HG03139 (cell line): ENCODE measurements around the gene LAMA2.

Experiments used
- ATAC-seq: cut with Tn5 transposase; IDR thresholded peaks from one replicate; pipeline ENCODE4 v1.9.1; 2021; ENCODE audit not compliant: unreplicated experiment

LAMA2 gene

GRCh38 chr6:128882991-128883611 lies at the start of gene LAMA2:
Gene LAMA2, plus strand, starts transcription at chr6:128883138. Its CDS starts 108 bp downstream, at chr6:128883246.
- no peak for ATAC-seq

GRCh38 chr6:128836761-128837160 lies 46.2 kb upstream of the LAMA2 start:
- no peak for ATAC-seq

- no peak for ATAC-seq
Observed at GRCh38 chr6:128841518-128841917, 41.4 kb upstream of the LAMA2 start.

GRCh38 chr6:128844598-128844997 lies 38.3 kb upstream of the LAMA2 start:
- no peak for ATAC-seq

- no peak for ATAC-seq
Observed at GRCh38 chr6:128847431-128848210, 35.3 kb upstream of the LAMA2 start.

- ATAC-seq = no peak
Observed at GRCh38 chr6:128848212-128848935, 34.6 kb upstream of the LAMA2 start.

GRCh38 chr6:128855581-128856085 lies 27.3 kb upstream of the LAMA2 start:
- no peak for ATAC-seq

- ATAC-seq = no peak
Observed at GRCh38 chr6:128857806-128858205, 25.1 kb upstream of the LAMA2 start.

- no peak for ATAC-seq
Observed at GRCh38 chr6:128860782-128861181, 22.2 kb upstream of the LAMA2 start.

GRCh38 chr6:128863983-128864382 lies 19.0 kb upstream of the LAMA2 start:
- ATAC-seq = no peak

- ATAC-seq = no peak
Observed at GRCh38 chr6:128870746-128871145, 12.2 kb upstream of the LAMA2 start.

- no peak for ATAC-seq
Observed at GRCh38 chr6:128874863-128875262, 8.1 kb upstream of the LAMA2 start.

GRCh38 chr6:128882560-128882959 lies 378 bp upstream of the LAMA2 start:
- ATAC-seq = no peak

GRCh38 chr6:128883906-128884305 lies 968 bp downstream of the LAMA2 start:
- ATAC-seq = no peak

- ATAC-seq = no peak
Observed at GRCh38 chr6:128885381-128885780, 2.4 kb downstream of the LAMA2 start.

- no peak for ATAC-seq
Observed at GRCh38 chr6:128886706-128887105, 3.8 kb downstream of the LAMA2 start.

- no peak for ATAC-seq
Observed at GRCh38 chr6:128888444-128889175, 5.7 kb downstream of the LAMA2 start.

- no peak for ATAC-seq
Observed at GRCh38 chr6:128889870-128890269, 6.9 kb downstream of the LAMA2 start.

GRCh38 chr6:128892079-128892478 lies 9.1 kb downstream of the LAMA2 start:
- no peak for ATAC-seq

- ATAC-seq = no peak
Observed at GRCh38 chr6:128899341-128900050, 16.6 kb downstream of the LAMA2 start.
